Measurements from ENCODE around the gene STX1A. TPM values are rescaled to one million over a fixed set of nuclear protein-coding genes. Genes with fewer than 3 reads are reported as not detected.

The STX1A gene
- total and polyA plus RNA-seq, 5 experiments from 2014 or later = 0.69 to 7.8 (median 2.2) TPM

DNA sequence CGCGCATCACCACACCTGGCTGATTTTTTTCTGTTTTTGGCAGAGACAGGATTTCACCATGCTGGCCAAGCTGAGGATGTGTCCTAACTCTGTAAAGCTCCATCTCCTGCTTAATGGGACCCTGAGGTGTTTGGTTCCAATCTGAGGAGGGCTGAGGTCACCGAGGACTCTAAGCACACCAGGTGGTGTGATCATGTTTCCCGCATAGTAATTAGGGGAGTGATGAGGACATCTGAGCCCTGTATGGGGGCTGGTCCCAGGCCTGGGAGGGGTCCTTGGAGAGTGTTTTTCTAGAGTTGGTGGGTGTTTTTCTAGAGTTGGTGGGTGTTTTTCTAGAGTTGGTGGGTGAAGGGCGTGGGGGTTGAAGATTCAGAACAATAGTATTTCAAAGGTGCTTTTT lies 22.1 kb upstream of the STX1A start:
- Mint-ChIP-seq H3K27ac (peak overlapping the region in 2 of 10 donors; percentile 33 to 61), H3K36me3 (no peaks in the 10 kb centered on the region), H3K27me3 (no peaks in the 10 kb centered on the region), H3K4me1 (peaks cover 3 to 15% (median 12%) of the 10 kb centered on the region in 4 donors), H3K9me3 (no peaks in the 10 kb centered on the region), H3K4me3 (peak overlapping the region in 1 of 10 donors; percentile 20)
- ATAC-seq (no peak), DNase-seq (no peak)
- POLR2A ChIA-PET = no interaction called here

DNA sequence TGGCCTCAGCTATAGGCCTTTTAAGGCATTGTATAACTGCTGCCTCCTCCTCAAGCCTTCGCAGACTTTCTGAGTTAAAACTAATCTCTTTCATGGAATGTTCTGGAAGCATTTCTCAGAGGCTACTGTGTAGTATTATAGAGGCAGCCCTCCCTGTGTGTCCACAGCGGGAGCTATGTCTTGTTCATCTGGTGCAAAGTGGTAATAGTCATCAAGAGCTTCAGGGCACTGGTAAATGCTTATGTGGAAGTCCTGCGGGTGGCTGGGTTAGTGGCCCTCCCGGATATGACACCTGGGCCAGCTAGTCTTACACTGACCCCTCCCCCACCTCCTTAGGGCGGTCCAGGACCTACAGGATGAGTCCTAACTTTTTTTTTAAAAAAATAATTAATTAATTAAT lies 21.3 kb upstream of the STX1A start:
- peak overlapping the region in 3 of 10 donors; percentile 37 to 77 (median 47) for H3K27ac Mint-ChIP-seq
- H3K4me3 Mint-ChIP-seq = peak overlapping the region in 8 of 10 donors; percentile 36 to 95 (median 48)
- POLR2A ChIA-PET = no interaction called here
- H3K4me1 Mint-ChIP-seq = peaks cover 3 to 15% (median 12%) of the 10 kb centered on the region in 4 donors
- H3K27me3 Mint-ChIP-seq = no peaks in the 10 kb centered on the region
- peak in 1 of 10 donors; percentile 48 for DNase-seq
- no peaks in the 10 kb centered on the region for H3K9me3 Mint-ChIP-seq
- ATAC-seq = no peak
- H3K36me3 Mint-ChIP-seq = peaks cover 0 to 5% (median 0%) of the 10 kb centered on the region in 3 donors

DNA sequence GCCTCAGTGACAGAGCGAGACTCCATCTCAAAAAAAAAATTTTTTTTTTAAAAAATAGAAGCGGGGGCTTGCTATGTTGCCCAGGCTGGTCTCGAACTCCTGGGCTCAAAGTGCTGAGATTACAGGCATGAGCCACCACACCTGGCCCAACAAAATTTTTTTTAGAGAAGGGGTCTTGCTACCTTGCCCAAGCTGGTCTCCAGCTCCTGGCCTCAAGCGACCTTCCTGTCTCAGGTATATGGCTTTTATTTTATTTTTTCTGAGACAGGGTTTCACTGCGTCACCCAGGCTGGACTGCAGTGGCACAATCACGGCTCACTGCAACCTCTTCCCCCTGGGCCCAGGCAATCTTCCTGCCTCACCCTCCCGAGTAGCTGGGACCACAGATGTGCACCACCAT lies 20.7 kb upstream of the STX1A start:
- POLR2A ChIA-PET = interaction anchor here (0.6 to 0.7 kb wide), 2 partner anchors 13 to 161 kb away, joined by 4 to 5 read pairs; no protein-coding TSS in a partner anchor
- peak overlapping the region in 6 of 10 donors; percentile 15 to 80 (median 56) for H3K27ac Mint-ChIP-seq
- H3K4me3 Mint-ChIP-seq = peak overlapping the region in 9 of 10 donors; percentile 36 to 95 (median 42)
- H3K4me1 Mint-ChIP-seq = peaks cover 3 to 15% (median 12%) of the 10 kb centered on the region in 4 donors
- no peaks in the 10 kb centered on the region for H3K27me3 Mint-ChIP-seq
- peaks cover 0 to 5% (median 0%) of the 10 kb centered on the region in 3 donors for H3K36me3 Mint-ChIP-seq
- ATAC-seq = no peak
- no peaks in the 10 kb centered on the region for H3K9me3 Mint-ChIP-seq
- DNase-seq = peak in 1 of 10 donors; percentile 28

DNA sequence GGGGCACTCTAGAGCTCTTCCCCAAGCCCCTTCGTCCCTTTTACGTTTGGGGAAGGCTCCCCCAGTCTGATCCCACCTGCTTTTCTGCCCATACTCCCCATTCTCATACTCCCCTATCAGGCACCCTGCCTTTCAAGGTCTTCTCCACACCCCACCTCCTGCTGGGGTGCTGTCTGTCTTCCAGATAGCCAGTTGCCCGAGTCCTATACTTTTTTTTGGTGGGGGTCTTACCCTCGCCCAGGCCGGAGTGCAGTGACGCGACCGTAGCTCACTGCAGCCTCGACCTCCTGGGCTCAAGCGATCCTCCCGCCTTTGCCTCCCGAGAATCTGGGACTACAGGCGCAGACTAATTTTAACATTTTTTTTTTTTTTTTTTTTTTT lies 19.9 kb upstream of the STX1A start:
- Mint-ChIP-seq H3K36me3 (peaks cover 0 to 5% (median 0%) of the 10 kb centered on the region in 3 donors), H3K4me3 (peak overlapping the region; percentile 88 to 95 (median 92)), H3K9me3 (no peaks in the 10 kb centered on the region), H3K27me3 (no peaks in the 10 kb centered on the region), H3K4me1 (peaks cover 6 to 22% (median 19%) of the 10 kb centered on the region in 4 donors), H3K27ac (peak overlapping the region; percentile 77 to 98 (median 94))
- POLR2A ChIA-PET = interaction anchor here (0.6 to 2.1 kb wide), 8 partner anchors 13 to 182 kb away, joined by 3 to 7 read pairs (median 5); partner anchors contain the start of genes BCL7B and VPS37D
- ATAC-seq = peak; percentile 5 to 9
- DNase-seq = no peak

DNA sequence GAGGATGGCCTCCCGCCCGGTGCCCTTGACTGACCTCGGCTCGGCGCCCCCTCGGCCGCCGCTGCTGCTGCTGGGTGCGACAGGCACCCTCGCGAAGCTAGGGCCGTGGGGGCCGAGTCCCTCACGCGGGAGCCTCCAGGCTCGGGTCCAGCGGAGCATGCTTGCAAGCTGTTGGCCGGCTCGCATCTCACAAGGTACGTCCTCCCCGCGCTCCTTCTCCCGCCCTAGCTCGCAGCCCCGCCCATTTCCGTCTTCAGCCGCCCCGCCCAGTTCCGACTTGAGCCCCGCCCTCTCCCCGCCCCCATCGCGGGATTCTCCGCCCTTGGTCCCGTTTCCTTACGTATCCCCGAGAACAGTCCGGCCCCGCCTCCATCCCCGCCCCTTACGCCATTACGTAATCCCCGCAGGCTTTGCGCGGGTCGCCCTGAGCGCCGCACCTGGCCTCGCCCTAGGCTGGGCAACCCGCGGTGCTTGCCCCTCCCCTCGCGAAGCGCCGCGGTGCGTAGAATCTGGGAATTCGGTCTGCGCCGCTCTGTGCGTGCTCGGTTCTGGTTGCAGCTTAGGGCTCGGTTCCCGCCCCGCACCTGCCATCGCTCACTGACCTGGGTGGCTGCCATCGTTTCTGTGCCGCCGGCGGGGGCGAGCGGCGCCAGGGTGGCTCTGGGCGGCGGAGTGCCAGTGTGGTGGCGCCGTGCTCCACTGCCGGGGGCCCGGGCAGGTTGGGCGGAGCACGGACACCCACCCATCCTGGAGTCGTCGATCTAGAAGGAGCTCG lies 19.3 kb upstream of the STX1A start, which contains the start of gene ABHD11:
Gene ABHD11, minus strand, starts transcription at position 191 of the 775 bp plus-strand sequence. Its CDS starts 32 bp downstream, at position 159.
- H3K9me3 Mint-ChIP-seq = no peaks in the 10 kb centered on the region
- H3K27me3 Mint-ChIP-seq = no peaks in the 10 kb centered on the region
- peak within 1 kb of the TSS; percentile 83 to 98 (median 94) for H3K27ac Mint-ChIP-seq
- peaks cover 0 to 5% (median 0%) of the 10 kb centered on the region in 3 donors for H3K36me3 Mint-ChIP-seq
- POLR2A ChIA-PET = interaction anchor here (0.6 to 2.1 kb wide), 9 partner anchors 14 to 217 kb away, joined by 3 to 10 read pairs (median 5); partner anchors contain the start of genes BAZ1B, BCL7B and VPS37D
- peak; percentile 81 to 90 for ATAC-seq
- peak; percentile 95 to 99 (median 98) for DNase-seq
- H3K4me3 Mint-ChIP-seq = peak within 1 kb of the TSS; percentile 88 to 95 (median 92)
- H3K4me1 Mint-ChIP-seq = peaks cover 6 to 23% (median 19%) of the 10 kb centered on the region in 4 donors

DNA sequence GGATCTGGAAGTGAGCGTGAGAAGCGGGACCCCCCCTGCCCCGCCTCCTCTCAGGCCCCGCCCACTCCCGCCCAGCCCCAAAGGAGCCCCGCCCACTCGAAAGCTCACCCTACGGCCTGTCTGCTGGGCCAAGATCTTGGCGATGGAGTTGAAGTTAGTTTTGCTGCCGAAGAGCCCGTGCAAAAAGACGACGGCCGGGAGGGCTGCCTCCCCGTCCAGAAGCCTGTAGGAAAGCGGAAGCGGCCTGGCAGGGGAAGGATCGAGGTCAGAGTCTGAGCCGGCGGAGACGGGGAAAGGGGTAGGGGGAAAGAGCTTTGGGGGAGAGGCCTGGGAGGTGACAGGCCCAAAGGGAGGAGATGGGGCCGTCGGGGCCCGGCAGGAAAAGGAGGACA lies 18.7 kb upstream of the STX1A start:
- Mint-ChIP-seq H3K27ac (peak overlapping the region; percentile 76 to 98 (median 92)), H3K36me3 (peaks cover 0 to 5% (median 0%) of the 10 kb centered on the region in 3 donors), H3K4me3 (peak overlapping the region; percentile 88 to 95 (median 92)), H3K9me3 (no peaks in the 10 kb centered on the region), H3K27me3 (no peaks in the 10 kb centered on the region), H3K4me1 (peaks cover 5 to 23% (median 19%) of the 10 kb centered on the region in 4 donors)
- POLR2A ChIA-PET = interaction anchor here (1.3 to 2.1 kb wide), 7 partner anchors 15 to 217 kb away, joined by 5 to 10 read pairs (median 5); partner anchors contain the start of genes BAZ1B and BCL7B
- ATAC-seq = peak in 1 of 2 donors; percentile 9
- peak in 9 of 10 donors; percentile 43 to 77 (median 55) for DNase-seq

DNA sequence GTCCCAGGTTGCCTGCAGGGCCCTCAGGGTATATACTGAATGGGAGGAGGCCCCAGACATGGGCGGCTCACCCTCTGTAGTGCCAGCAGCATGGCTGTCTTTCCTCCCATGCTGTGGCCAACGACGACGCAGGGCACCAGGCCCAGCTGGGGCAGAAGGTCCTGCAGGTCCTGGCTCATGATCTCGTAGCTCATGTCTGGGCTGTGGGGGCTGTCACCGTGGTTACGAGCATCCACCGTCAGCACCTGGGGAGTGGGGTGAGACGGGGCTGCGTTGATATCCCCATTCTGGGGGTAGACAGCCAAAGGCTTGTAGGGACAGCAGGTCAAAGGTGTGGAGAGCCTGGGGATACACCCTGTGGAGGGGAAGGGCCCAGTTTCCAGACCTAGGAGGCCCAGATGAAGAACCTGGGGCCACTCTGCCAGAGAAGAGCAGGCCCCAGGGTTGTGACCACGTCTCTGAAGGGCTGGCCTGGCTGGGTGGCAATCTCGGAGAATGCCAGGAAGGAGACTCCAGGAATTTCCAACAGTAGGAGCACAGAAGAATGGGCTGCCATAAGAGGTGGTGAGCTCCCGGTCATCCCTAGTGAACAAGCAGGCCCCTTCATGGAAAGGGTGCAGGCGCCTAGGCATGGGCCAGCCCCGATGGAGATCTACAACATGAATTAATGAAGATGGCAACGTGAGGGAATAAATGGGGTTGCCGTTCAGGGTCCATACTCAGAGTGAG lies 18.2 kb upstream of the STX1A start:
- ATAC-seq (no peak), DNase-seq (no peak)
- POLR2A ChIA-PET = interaction anchor here (1.3 to 2.1 kb wide), 5 partner anchors 14 to 216 kb away, joined by 5 to 10 read pairs (median 6); partner anchors contain the start of genes BAZ1B and BCL7B
- H3K9me3 Mint-ChIP-seq = no peaks in the 10 kb centered on the region
- H3K27ac Mint-ChIP-seq = peak overlapping the region; percentile 76 to 98 (median 92)
- H3K36me3 Mint-ChIP-seq = peaks cover 0 to 5% (median 0%) of the 10 kb centered on the region in 3 donors
- H3K27me3 Mint-ChIP-seq = no peaks in the 10 kb centered on the region
- H3K4me3 Mint-ChIP-seq = peak overlapping the region; percentile 88 to 95 (median 92)
- H3K4me1 Mint-ChIP-seq = peaks cover 5 to 23% (median 19%) of the 10 kb centered on the region in 4 donors

DNA sequence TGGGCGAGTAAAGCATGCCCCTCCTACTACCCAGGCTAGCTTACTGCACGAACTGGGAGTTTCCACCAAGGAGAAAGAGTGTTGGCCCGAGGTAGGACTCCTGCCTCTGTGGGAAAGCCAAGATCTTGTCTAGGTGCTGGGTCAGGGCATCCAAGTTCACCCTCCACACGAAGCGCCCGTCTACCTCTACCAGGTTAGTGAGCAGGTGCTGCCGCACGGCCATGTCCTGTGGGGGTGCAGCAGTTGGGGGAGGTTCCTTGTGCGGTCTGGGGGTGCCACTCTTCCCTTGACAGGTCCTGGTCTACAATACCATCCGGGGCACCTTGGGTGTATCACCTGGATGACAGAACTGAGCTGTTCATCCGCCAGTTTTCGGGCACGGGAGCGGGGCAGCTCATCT lies 17.4 kb upstream of the STX1A start:
- DNase-seq = no peak
- Mint-ChIP-seq H3K9me3 (no peaks in the 10 kb centered on the region), H3K4me1 (peaks cover 5 to 23% (median 19%) of the 10 kb centered on the region in 4 donors), H3K36me3 (peaks cover 0 to 5% (median 0%) of the 10 kb centered on the region in 3 donors), H3K27me3 (no peaks in the 10 kb centered on the region), H3K27ac (peak overlapping the region in 3 of 10 donors; percentile 3 to 53 (median 40)), H3K4me3 (peak overlapping the region in 7 of 10 donors; percentile 27 to 92 (median 88))
- POLR2A ChIA-PET = no interaction called here
- ATAC-seq = no peak

DNA sequence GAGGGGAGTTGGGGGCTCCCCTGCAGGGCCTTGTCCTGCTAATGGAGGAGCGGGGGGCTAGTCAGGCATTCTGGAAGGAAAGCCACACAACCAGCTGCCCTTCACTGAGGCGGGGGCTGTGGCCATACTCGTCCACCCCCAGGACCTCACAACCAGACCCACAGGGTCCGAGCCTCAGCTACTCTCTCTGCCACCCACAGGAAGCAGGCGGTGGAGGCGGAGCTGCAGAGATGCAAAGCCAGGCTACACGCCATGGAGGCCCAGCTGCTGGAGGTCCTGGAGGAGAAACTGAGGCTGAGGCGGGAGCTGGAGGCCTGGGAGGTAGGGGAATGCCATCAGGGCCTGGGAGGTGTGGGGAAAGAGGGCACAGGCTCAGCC lies 16.0 kb upstream of the STX1A start:
- H3K36me3 Mint-ChIP-seq = peaks cover 0 to 5% (median 0%) of the 10 kb centered on the region in 3 donors
- DNase-seq (no peak), ATAC-seq (no peak)
- H3K9me3 Mint-ChIP-seq = no peaks in the 10 kb centered on the region
- H3K27me3 Mint-ChIP-seq = peaks cover 0 to 2% (median 0%) of the 10 kb centered on the region in 5 donors
- POLR2A ChIA-PET = interaction anchor here (1.0 to 1.1 kb wide), 2 partner anchors 9 to 160 kb away, joined by 3 read pairs; no protein-coding TSS in a partner anchor
- no peak overlapping the region for H3K4me3 Mint-ChIP-seq
- peaks cover 5 to 23% (median 19%) of the 10 kb centered on the region in 4 donors for H3K4me1 Mint-ChIP-seq
- no peak overlapping the region for H3K27ac Mint-ChIP-seq

DNA sequence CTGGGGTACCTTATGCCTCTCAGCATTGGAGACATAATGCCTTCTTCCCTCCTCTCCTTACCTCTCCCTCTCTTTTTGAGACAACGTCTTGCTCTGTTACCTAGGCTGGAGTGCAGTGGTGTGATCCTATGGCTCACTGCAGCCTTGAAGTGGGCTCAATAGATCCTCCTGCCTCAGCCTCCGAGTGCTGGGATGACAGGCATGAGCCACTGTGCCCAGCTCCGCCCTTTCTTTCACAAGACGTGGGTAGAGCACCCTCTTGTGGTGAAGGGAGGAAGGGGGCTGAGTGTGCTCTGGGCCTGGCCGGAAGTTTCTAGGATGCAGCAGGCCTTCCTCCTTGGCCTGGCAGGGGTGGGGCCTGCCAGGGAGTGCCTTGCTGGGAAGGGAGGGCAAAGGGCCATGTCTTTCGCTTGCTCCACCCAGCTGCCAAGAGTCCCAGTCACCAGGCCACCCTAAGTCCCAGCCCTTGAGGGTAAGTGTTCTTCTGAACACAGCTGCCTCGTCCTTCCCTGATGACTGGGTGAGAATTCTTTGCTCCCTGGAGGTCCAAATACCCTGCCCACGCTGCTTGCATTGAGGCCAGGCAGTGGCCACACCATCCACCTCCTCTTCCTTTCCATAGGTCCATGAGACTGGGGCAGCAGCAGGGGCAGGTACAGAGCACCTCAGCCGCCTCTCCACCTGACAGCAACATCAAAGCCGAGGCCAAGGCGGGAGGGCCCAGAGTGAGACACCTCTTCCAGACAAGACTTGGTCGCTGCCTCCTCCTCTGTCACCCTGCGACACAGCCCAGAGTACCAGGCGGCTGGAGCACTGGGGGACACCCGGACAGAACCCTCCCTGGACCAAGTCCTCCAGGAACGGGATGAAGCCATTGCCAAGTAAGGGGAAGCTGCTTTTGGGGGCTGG lies 15.4 kb upstream of the STX1A start:
- H3K36me3 Mint-ChIP-seq = peaks cover 0 to 5% (median 0%) of the 10 kb centered on the region in 3 donors
- H3K27me3 Mint-ChIP-seq = peaks cover 0 to 5% (median 0%) of the 10 kb centered on the region in 5 donors
- H3K9me3 Mint-ChIP-seq = no peaks in the 10 kb centered on the region
- POLR2A ChIA-PET = interaction anchor here (0.6 to 1.1 kb wide), 3 partner anchors 9 to 199 kb away, joined by 3 to 6 read pairs (median 3); no protein-coding TSS in a partner anchor
- peak overlapping the region in 3 of 10 donors; percentile 0 to 49 (median 3) for H3K4me3 Mint-ChIP-seq
- H3K27ac Mint-ChIP-seq = peak overlapping the region in 9 of 10 donors; percentile 54 to 96 (median 72)
- ATAC-seq = peak; percentile 39 to 49
- H3K4me1 Mint-ChIP-seq = peaks cover 5 to 23% (median 18%) of the 10 kb centered on the region in 4 donors
- peak; percentile 59 to 91 (median 76) for DNase-seq

DNA sequence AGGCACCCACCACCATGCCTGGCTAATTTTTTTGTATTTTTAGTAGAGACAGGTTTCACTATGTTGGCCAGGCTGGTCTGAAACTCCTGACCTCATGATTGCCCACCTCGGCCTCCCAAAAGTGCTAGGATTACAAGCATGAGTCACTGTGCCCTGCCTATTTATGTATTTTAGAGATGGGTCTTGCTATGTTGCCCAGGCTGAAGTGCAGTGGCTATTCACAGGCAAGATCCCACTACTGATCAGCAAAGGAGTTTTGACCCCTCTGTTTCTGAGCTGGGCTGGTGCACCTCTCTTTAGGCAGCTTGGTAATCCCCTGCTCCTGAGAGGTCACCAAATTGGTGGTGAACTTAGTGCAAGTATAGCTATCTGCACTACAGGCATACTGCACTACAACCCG lies 12.9 kb upstream of the STX1A start:
- no peak for DNase-seq
- Mint-ChIP-seq H3K27me3 (peaks cover 2 to 14% (median 9%) of the 10 kb centered on the region in 5 donors), H3K4me1 (peaks cover 3 to 10% (median 9%) of the 10 kb centered on the region in 4 donors), H3K36me3 (peaks cover 0 to 5% (median 0%) of the 10 kb centered on the region in 3 donors), H3K9me3 (no peaks in the 10 kb centered on the region), H3K4me3 (no peak overlapping the region), H3K27ac (no peak overlapping the region)
- POLR2A ChIA-PET = no interaction called here
- ATAC-seq = no peak
